Glutamatergic neuron (in vitro differentiated cells): ENCODE data around the gene GCH1. TPM values are rescaled to one million over a fixed set of nuclear protein-coding genes. Genes with fewer than 3 reads are reported as not detected.

Source experiments
- DNase-seq: peaks from one replicate; pipeline ENCODE4 v3.0.0; 2022
- H3K27ac Mint-ChIP-seq: one replicate; pipeline ENCODE4 v1.8.0; 2020; ENCODE audit warnings: mild to moderate bottlenecking, mixed read lengths, inconsistent platforms; ENCODE audit not compliant: unreplicated experiment
- H3K27me3 Mint-ChIP-seq: one replicate; pipeline ENCODE4 v1.8.0; 2020; ENCODE audit warnings: mild to moderate bottlenecking, moderate library complexity, mixed read lengths, inconsistent platforms; ENCODE audit not compliant: unreplicated experiment
- H3K36me3 Mint-ChIP-seq: one replicate; pipeline ENCODE4 v1.8.0; 2020; ENCODE audit warnings: mild to moderate bottlenecking, mixed read lengths, inconsistent platforms; ENCODE audit not compliant: unreplicated experiment
- H3K4me1 Mint-ChIP-seq: one replicate; pipeline ENCODE4 v1.8.0; 2020; ENCODE audit warnings: mild to moderate bottlenecking, low read depth, mixed read lengths, inconsistent platforms; ENCODE audit not compliant: unreplicated experiment
- H3K4me3 Mint-ChIP-seq: one replicate; pipeline ENCODE4 v1.8.0; 2020; ENCODE audit warnings: mild to moderate bottlenecking, mixed read lengths, inconsistent platforms; ENCODE audit not compliant: unreplicated experiment
- H3K9me3 Mint-ChIP-seq: one replicate; pipeline ENCODE4 v1.8.0; 2020; ENCODE audit warnings: mild to moderate bottlenecking, moderate library complexity, mixed read lengths, inconsistent platforms; ENCODE audit not compliant: unreplicated experiment
- total RNA-seq: library from RNA; stranded (reverse); fragmentation: NEBNext Ultra II Directional; extraction: Animal tissue kit (Norgen Biotek cat#: 25700); gene quantifications from one replicate; pipeline ENCODE4 v1.2.1, GENCODE V29; 2021; ENCODE audit not compliant: unreplicated experiment
- TF ChIP-seq, protein P1 (sequence below): fragments of 200-600 bp; sonication (generic); IDR thresholded peaks from one replicate; pipeline ENCODE4 v1.5.0; 2021; ENCODE audit not compliant: partially characterized antibody, unreplicated experiment

GCH1 gene
- total RNA-seq, 1 donor from 2014 or later, result 2.4 TPM

DNA sequence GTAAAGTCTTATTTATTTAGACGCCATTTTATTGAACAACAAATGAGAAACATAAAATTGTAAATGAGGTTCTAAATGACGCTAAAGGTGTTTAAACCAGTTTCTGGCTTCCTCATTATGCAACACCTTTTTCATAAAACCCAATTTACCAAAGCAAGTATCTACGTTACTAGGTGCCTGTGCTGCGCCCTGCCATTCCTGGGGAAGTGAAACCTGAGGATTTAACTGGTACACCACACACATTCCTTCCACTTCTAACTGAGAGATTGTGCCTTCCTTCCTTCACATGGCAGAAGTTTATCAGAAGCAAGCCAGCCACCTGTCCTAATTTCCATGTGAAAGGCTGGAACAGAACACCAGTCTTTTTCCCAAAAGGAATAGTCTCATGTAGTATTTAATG is 40.3 kb upstream of the GCH1 start:
- Mint-ChIP-seq H3K4me1 (no peaks in the 10 kb centered on the region), H3K27ac (no peak overlapping the region), H3K9me3 (no peaks in the 10 kb centered on the region), H3K36me3 (no peaks in the 10 kb centered on the region), H3K27me3 (no peaks in the 10 kb centered on the region), H3K4me3 (no peak overlapping the region)
- TF ChIP-seq, protein P1, sequence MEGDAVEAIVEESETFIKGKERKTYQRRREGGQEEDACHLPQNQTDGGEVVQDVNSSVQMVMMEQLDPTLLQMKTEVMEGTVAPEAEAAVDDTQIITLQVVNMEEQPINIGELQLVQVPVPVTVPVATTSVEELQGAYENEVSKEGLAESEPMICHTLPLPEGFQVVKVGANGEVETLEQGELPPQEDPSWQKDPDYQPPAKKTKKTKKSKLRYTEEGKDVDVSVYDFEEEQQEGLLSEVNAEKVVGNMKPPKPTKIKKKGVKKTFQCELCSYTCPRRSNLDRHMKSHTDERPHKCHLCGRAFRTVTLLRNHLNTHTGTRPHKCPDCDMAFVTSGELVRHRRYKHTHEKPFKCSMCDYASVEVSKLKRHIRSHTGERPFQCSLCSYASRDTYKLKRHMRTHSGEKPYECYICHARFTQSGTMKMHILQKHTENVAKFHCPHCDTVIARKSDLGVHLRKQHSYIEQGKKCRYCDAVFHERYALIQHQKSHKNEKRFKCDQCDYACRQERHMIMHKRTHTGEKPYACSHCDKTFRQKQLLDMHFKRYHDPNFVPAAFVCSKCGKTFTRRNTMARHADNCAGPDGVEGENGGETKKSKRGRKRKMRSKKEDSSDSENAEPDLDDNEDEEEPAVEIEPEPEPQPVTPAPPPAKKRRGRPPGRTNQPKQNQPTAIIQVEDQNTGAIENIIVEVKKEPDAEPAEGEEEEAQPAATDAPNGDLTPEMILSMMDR, result no peak
- no peak for DNase-seq

DNA sequence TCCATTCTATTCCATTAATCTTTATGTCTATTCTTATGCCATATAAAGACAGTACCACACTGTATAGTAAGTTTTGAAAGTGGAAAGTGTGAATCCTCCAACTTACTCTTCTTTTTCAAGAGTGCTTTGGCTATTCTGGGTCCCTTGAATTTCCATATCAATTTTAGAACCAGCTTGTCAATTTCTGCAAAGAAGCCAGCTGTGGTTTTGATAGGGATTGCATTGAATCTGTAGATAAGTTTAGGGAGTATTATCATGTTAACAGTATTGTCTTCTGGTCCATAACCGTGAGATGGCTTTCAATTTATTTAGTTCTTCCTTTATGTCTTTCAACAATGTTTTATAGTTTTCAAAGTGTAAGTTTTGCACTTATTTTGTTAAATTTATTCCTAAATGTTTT is 34.2 kb upstream of the GCH1 start:
- TF ChIP-seq, protein P1, result no peak
- H3K36me3 Mint-ChIP-seq, result no peaks in the 10 kb centered on the region
- no peak overlapping the region for H3K27ac Mint-ChIP-seq
- no peaks in the 10 kb centered on the region for H3K27me3 Mint-ChIP-seq
- no peak overlapping the region for H3K4me3 Mint-ChIP-seq
- DNase-seq, result no peak
- H3K9me3 Mint-ChIP-seq, result no peaks in the 10 kb centered on the region
- no peaks in the 10 kb centered on the region for H3K4me1 Mint-ChIP-seq

DNA sequence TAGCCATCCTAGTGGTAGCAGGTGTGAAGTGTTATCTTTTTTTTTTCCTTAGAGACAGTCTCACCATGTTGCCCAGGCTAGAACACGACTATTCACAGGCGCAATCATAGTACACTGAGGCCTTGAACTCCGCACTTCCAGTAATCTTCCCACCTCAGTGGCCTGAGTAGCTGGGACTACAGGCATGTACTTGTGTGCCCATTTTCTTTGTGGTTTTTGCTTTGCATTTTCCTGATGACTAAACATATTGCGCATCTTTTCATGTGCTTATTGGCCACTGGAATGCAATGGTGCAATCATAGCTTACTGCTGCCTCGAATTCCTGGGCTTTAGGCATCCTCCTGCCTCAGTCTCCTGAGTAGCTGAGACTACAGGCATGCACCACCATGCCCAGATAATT is 33.3 kb upstream of the GCH1 start:
- H3K4me1 Mint-ChIP-seq, result no peaks in the 10 kb centered on the region
- DNase-seq, result no peak
- H3K36me3 Mint-ChIP-seq, result no peaks in the 10 kb centered on the region
- no peaks in the 10 kb centered on the region for H3K27me3 Mint-ChIP-seq
- H3K27ac Mint-ChIP-seq, result no peak overlapping the region
- no peak overlapping the region for H3K4me3 Mint-ChIP-seq
- TF ChIP-seq, protein P1, result no peak
- H3K9me3 Mint-ChIP-seq, result no peaks in the 10 kb centered on the region

DNA sequence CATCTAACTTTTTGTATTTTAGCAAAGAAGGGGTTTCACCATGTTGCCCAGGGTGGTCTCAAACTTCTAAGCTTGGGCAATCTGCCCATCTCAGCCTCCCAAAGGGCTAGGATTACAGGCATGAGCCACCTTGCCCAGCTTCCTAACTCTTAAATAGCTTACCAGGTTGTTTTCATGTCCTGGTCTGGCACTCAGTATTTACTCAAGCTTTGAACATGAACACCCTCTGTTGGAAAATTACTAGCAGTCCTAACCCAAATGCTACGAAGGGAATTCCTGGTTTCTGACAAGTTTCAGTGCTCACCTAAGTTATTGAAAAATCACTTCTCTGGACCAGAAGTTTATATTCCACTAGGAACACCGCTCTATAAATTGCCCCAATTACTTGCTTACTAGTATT is 32.5 kb upstream of the GCH1 start:
- no peak overlapping the region for H3K27ac Mint-ChIP-seq
- no peaks in the 10 kb centered on the region for H3K27me3 Mint-ChIP-seq
- H3K4me3 Mint-ChIP-seq, result no peak overlapping the region
- no peaks in the 10 kb centered on the region for H3K9me3 Mint-ChIP-seq
- no peak for DNase-seq
- TF ChIP-seq, protein P1, result no peak
- no peaks in the 10 kb centered on the region for H3K36me3 Mint-ChIP-seq
- H3K4me1 Mint-ChIP-seq, result no peaks in the 10 kb centered on the region

DNA sequence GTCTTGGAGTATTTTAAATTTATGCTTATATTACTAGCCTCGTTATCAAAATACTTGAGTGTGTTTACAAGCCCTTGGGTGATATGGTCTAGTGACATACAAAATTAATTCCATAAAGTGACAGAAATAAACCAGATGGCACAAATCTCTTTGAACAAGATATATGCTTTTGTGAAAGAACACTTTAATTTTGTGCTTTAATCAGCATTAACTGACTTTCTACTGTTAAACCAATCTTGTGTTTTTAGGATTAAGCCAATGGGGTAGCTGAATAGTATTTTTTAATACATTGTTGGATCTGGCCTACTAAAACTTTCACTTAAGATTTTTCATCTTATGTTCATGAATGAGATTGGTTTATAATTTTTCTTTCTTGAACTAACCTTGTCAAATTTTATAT is 30.4 kb upstream of the GCH1 start:
- TF ChIP-seq, protein P1, result no peak
- H3K27me3 Mint-ChIP-seq, result no peaks in the 10 kb centered on the region
- no peaks in the 10 kb centered on the region for H3K4me1 Mint-ChIP-seq

More for the DNA sequence above, 30.4 kb upstream of the GCH1 start:
- no peaks in the 10 kb centered on the region for H3K36me3 Mint-ChIP-seq
- no peak overlapping the region for H3K27ac Mint-ChIP-seq
- H3K9me3 Mint-ChIP-seq, result no peaks in the 10 kb centered on the region
- no peak overlapping the region for H3K4me3 Mint-ChIP-seq
- no peak for DNase-seq
